IMR-90 (cell line): ENCODE measurements around the gene INSR.

Experiments used
- POLR2A ChIP-seq: IDR thresholded peaks from 2 replicates; pipeline ENCODE4 v1.6.1; 2012; ENCODE audit warnings: mild to moderate bottlenecking, low read depth, low read length
- TF ChIP-seq, protein P1 (sequence below): conservative IDR thresholded peaks from 2 replicates; pipeline ENCODE4 v1.5.1; 2012; ENCODE audit warnings: mild to moderate bottlenecking, low read depth, low read length, improper control_type of control experiment

DNA sequence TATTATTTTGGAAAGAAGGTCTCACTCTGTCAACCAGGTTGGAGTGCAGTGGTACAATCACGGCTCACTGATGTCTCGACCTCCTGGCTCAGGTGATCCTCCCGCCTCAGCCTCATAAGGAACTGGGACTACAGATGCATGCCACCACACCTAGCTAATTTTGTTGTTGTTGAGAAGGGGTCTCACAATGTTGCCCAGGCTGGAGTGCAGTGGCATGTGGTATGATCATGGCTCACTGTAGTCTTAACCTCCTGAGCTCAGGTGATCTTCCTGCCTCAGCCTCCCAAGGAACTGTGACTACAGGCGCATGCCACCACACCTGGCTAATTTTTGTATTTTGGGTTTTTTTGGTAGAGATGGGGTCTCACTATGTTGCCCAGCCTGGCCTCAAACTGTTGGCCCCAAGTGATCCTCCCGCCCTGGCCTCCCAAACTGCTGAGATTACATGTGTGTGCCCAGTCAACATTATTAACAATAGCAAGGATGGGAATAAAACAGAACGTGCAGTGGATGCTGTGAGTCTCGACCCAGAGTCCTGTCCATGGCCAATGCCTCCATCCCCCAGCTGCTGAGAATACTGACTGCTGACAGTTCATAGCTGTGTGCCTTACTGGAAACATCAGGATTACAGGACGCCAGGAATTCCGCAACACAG lies 230.3 kb downstream of the INSR start:
- TF ChIP-seq, protein P1, sequence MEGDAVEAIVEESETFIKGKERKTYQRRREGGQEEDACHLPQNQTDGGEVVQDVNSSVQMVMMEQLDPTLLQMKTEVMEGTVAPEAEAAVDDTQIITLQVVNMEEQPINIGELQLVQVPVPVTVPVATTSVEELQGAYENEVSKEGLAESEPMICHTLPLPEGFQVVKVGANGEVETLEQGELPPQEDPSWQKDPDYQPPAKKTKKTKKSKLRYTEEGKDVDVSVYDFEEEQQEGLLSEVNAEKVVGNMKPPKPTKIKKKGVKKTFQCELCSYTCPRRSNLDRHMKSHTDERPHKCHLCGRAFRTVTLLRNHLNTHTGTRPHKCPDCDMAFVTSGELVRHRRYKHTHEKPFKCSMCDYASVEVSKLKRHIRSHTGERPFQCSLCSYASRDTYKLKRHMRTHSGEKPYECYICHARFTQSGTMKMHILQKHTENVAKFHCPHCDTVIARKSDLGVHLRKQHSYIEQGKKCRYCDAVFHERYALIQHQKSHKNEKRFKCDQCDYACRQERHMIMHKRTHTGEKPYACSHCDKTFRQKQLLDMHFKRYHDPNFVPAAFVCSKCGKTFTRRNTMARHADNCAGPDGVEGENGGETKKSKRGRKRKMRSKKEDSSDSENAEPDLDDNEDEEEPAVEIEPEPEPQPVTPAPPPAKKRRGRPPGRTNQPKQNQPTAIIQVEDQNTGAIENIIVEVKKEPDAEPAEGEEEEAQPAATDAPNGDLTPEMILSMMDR, result no peak
- no peak for TF ChIP-seq POLR2A
